GM18861 (cell line): ENCODE results near the gene VWA8.
"Not testable (repeated sequence)": the region's sequence is repeated elsewhere in the genome, so short reads cannot be mapped to it uniquely, and the experiment has no call there.

Experiments used
- ATAC-seq: cut with Tn5 transposase; IDR thresholded peaks from one replicate; pipeline ENCODE4 v1.9.1; 2021; ENCODE audit not compliant: unreplicated experiment

The VWA8 gene

GRCh38 chr13:41597348-41598041 is 363.4 kb downstream of the VWA8 start:
- ATAC-seq: no peak

- ATAC-seq: no peak
Measured at GRCh38 chr13:41596190-41596589, 364.7 kb downstream of the VWA8 start.

- no peak for ATAC-seq
Measured at GRCh38 chr13:41595298-41595697, 365.6 kb downstream of the VWA8 start.

GRCh38 chr13:41590643-41591042 is 370.3 kb downstream of the VWA8 start:
- no peak for ATAC-seq

GRCh38 chr13:41590122-41590521 is 370.8 kb downstream of the VWA8 start:
- ATAC-seq: no peak

GRCh38 chr13:41589434-41589833 is 371.5 kb downstream of the VWA8 start:
- no peak for ATAC-seq

- ATAC-seq: no peak
Measured at GRCh38 chr13:41588899-41589298, 372.0 kb downstream of the VWA8 start.

GRCh38 chr13:41588448-41588847 is 372.5 kb downstream of the VWA8 start:
- no peak for ATAC-seq

GRCh38 chr13:41587490-41587889 is 373.4 kb downstream of the VWA8 start:
- ATAC-seq: no peak

- no peak for ATAC-seq
Measured at GRCh38 chr13:41586216-41586615, 374.7 kb downstream of the VWA8 start.

- ATAC-seq: no peak
Measured at GRCh38 chr13:41582027-41582463, 378.9 kb downstream of the VWA8 start.

- ATAC-seq: no peak
Measured at GRCh38 chr13:41580345-41580744, 380.6 kb downstream of the VWA8 start.

GRCh38 chr13:41579881-41580280 is 381.0 kb downstream of the VWA8 start:
- ATAC-seq: no peak

- no peak for ATAC-seq
Measured at GRCh38 chr13:41579168-41579567, 381.7 kb downstream of the VWA8 start.

GRCh38 chr13:41578371-41578770 is 382.5 kb downstream of the VWA8 start:
- ATAC-seq: no peak

GRCh38 chr13:41577436-41577835 is 383.5 kb downstream of the VWA8 start:
- ATAC-seq: no peak

- not testable (repeated sequence) for ATAC-seq
Measured at GRCh38 chr13:41573640-41574039, 387.3 kb downstream of the VWA8 start.

- not testable (repeated sequence) for ATAC-seq
Measured at GRCh38 chr13:41571817-41572340, 389.0 kb downstream of the VWA8 start.

- no peak for ATAC-seq
Measured at GRCh38 chr13:41568972-41569351, 391.9 kb downstream of the VWA8 start.

- ATAC-seq: no peak
Measured at GRCh38 chr13:41568143-41568971, 392.6 kb downstream of the VWA8 start.

GRCh38 chr13:41567363-41567762 is 393.5 kb downstream of the VWA8 start:
- ATAC-seq: no peak

- no peak for ATAC-seq
Measured at GRCh38 chr13:41565846-41566245, 395.1 kb downstream of the VWA8 start.
